NCI-H526 treated with DMSO at 0.1 percent for 48 hours (cell line): ENCODE measurements around the gene RFPL3.
"Not testable (repeated sequence)": the region's sequence is repeated elsewhere in the genome, so short reads cannot be mapped to it uniquely, and the experiment has no call there.

Experiments used
- DNase-seq: peaks from one replicate; lab custom pipeline; 2025; lab: John Stamatoyannopoulos, UW

The RFPL3 gene

DNA sequence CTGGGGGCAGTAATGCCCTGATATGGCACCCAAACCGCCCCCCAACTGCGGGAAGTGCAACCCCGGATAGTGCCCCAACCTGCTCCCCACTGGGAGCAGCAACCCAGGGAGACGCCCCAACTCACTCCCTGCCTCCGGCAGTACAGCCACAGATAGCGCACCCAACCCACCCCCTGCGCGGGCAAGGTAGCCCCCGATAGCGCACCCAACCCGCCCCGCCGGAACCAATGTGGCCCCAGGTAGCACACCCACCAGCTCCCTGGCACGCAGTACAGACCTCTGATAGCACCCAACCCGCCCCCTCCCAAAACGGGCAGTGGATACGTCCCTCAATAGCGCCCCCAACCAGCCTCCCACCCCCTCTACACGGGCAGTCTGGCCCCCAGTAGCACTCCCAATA lies 3.8 kb upstream of the RFPL3 start:
- no peak for DNase-seq

DNA sequence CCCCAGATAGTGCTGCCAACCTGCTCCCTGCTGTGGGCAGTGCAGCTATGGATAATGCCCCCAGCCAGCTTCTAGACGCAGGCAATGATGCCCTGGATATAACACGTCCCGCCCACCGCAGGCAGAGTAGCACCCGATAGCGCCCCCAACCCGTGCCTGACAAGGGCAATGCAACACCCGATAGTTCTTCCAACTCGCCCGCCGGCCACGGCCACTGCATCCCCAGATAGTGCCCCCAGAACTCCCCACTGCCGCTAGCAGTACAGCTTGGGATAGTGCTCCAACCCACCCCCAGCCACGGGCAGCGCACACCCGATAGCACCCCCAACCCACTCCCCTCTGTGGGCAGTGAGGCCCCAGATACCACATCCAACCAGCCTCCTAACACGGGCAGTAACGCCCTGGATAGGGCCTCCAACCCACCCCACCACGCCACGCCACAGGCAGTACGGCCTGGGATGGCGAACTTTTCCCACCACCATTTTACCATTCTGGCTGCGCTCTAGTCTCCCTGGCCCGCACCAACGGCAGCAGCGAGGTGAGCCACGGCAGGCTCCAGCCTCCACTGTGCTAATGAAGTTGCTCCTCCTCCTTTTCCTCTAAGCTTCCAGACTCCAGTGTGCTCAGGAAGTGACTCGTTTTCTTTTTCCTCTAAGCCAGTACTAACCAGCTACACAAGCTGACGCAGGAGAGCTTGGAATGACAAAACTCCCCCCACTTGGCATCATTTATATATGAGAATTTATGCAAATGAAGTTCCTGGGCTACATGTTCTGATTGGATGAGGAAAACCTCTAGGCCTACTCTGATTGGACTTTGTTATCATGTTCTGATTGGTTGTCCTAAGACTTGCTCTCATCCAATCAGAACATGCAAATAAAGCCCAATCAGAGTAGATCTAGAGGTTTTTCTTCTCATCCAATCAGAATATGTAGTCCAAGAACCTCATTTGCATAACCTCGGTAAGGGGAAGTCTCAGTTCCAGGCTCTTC lies 3.0 kb upstream of the RFPL3 start:
- no peak for DNase-seq

DNA sequence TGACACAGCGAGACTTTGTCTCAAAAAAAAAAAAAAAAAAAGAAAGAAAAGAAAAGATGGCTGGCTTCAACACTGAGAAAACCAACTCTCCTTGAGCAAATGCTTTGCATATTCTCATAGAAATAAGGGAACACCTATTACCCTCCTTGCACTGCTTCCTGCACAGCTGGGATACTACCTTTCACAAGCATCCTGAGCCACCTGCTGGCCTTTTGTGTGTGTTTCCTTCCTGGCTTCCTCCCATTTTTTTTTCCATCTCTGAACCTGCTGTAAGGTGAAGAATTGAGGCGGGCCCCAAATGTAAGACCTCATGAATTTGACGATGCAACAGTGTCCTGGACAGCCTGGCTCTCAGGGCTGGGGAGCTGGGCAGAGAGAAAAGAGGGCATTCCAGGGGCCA lies 1.9 kb upstream of the RFPL3 start:
- no peak for DNase-seq

DNA sequence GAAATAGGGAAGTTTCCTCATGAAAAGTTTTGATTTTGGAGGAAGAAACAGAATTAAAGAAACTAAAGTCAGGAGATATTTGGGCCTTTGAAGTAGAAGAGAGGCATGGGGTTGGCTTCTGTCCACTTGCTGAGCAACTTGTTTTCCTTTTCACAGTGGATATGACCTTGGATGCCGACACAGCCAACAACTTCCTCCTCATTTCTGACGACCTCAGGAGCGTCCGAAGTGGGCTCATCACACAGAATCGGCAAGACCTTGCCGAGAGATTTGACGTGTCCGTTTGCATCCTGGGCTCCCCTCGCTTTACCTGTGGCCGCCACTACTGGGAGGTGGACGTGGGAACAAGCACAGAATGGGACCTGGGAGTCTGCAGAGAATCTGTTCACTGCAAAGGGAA lies 2.4 kb downstream of the RFPL3 start:
- not testable (repeated sequence) for DNase-seq

DNA sequence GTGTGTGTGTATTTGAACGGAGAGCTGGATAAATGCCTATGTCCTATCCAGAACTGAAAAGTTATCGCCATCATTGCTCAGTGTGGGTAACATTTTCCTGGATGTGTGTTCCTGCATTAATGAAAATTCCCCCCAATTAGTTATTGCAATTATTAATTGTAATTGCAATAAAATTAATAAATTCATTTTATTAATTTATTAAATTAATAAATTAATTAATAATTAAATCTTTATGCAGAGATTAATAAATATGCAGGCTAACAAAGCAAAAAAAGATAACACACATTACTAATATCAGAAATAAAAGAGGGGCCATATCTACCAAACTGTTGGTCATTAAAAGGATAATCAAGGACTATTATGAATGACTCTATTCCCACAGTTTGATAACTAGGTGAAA lies 3.6 kb downstream of the RFPL3 start:
- no peak for DNase-seq

DNA sequence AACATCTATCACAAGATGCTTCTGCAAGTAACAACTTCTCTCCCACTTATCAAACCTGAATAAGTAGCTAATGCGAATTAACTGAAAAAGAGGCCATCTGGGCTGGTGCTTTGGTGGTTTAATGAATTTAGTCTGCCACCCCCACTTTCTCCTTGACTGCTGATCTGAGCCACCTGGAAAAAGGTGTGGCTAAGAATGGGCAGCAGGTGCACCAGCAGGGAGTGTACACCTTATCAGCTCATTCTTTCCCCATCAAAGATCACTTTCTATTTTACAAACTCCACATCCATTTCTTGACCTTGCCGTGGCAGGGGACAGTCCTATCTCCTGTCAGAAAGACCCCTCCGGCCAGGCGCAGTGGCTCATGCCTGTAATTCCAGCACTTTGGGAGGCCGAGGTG lies 6.5 kb downstream of the RFPL3 start:
- no peak for DNase-seq

DNA sequence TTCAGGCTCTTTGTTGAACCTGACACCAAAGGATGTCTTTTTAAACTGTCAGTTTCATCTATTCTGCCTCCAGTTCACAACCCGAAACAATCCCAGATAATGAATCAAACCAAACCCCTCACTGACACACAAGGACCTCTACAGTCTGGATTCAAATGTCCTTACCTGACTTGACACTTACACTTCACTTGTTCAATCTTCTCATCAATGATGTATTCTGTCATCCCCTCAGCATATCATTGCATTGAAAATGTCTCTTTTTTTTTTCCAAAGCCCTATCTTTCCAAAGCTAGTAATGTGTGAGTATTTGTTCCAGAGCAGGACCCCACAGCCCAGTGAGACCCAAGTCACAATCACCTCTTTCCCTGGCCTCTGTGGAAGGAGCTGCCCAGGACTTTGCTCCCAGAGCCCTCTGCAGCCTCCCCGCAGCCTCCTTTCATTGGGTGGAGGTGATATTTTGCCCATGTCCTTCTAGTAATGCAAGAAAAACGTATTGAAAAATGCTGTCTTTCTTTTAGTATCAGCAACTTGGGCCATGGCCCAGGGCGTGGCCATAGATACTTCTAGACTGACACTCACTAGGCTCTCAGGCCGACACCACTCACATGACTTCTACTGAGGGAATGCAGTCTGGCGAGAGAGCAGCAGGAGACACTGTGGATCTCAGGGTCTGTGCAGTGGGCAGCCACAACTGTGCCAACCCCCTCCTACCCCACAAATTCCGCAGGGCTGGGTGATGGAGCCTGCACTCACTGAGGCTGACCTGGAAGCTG lies 18.2 kb downstream of the RFPL3 start:
- DNase-seq, result no peak

DNA sequence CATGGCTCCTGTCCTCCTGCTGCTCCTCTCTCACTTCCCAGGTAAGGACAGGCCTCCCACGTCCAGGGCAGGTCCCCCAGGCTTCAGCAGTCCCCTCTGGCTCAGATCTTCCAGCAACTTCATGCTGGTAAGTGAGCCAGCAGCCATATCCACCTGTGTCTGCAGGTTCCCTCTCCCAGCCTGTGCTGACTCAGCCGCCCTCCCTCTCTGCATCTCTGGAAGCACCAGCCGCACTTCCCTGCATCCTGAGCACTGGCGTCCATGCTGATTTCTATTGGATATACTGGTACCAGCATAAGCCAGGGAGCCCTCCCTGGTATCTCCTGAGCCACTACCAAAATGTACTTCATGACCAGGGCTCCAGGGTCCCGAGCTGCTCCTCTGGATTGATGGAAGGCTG lies 19.0 kb downstream of the RFPL3 start:
- no peak for DNase-seq

DNA sequence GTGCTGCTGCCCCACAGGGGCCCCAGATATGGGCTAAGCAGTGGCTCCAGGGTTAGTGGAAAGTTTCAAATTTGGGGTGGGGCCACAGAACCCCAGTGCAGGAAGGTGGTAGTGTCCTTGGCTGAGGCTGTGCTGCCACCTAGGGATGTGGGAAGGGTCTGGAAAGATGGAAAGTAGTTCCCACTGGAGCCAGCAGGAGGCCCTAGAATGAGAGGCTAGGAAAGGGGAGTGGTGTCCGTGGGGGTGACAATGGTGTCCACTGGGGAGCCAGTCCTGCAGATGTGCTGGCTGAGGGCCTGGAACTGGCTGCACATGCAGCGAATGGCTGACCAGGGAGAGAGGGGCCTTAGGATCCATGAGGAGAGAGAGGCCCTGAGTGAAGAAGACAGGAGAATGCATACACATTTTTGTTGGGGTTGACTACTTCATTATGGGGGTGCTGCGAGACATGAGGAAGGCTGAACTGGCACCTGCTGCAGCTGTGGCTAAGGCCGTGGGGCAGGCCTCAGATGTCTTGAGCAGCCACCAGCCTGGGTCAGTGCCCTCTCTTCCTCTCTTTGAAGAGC lies 21.1 kb downstream of the RFPL3 start:
- no peak for DNase-seq

DNA sequence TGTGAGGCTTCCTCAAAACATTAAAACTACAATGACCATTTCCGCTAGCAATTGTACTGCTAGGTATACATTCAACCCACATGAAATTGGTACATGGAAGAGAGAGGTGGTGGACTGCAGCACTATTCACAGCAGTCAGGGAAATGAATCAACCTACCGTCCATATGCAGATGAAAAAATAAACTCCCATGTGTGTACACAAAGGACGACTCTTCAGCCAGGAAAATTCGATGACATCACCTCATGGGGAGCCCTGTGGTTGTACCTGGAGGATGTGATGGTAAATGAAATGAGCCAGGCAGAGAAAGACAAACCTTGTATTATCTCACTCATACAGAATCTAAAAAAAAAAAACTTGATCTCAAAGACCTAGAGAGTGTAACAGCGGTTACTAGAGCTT lies 23.3 kb downstream of the RFPL3 start:
- no peak for DNase-seq

DNA sequence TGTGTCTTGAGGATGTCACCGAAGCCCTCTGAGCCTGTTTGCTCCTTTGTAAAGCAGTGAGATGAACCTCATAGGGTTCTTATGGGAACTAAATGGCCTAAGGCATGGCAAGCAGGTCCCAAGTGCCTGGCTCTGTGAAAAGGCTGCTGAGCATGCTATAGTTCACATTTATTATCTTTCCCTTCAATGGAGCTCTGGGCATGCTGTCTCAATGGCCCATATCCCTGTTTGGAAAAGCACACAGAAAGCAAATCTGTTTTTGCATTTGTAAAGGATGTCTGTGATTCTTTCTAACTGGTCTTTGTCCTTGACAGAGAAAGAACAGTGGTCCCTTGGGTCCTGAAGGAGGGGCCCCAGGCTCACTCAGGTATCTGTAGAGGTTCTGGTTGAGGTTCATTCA lies 28.0 kb downstream of the RFPL3 start:
- no peak for DNase-seq

DNA sequence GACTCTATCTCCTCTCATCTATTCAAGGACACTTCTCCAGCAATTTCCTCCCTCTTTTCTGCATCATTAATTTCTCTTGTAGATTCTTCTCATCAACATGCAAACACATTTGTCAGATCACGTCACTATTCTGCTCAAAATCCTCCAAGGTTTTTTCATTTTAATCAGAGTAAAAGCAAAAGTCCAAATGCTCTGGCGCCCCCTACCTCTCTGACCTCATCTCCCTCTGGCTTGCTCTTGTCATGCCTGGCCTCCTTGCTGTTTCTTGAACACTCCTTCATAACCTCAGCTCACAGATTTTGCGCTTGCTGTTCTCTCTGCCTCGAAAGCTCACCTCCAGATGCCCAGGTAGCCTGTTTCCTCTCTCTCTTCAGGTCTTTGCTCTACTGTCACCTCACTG lies 32.0 kb downstream of the RFPL3 start:
- DNase-seq, result no peak

DNA sequence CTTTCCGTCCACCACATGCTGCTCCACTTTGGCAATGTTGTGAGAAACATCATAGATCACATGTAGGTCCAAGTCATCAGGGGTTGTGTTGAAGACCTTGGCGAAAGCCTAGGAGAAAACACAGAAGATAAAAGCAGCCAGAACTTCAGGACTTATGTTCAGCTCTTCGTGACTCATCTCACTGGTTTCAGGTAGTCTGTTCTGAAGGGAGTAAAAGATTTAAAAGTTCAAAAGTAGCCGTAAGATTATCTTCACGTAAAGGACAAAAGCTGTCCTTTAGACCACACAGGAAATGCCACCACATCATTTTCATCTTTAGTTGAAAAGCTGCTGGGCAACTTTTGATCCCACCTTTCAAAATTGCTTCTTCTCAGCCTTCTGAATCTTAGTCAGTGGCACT lies 37.4 kb downstream of the RFPL3 start:
- no peak for DNase-seq

DNA sequence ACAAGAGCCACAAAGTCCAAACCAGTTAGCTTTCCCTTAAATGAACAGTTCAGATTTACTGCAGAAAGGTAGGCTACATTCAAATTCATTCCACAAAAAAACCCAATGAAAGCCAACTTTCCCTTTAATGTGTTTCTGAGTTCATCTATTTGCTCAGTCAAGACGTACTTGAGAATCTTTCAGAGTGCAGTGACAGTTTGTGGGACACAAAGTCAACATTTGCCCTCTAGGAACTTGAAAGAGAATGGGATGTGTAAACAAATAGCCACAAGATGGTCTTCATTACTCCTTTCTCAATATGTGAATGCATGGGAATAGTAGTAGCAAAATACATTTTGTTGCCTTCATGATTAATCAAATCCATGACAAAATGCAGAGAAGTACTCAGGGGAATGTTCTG lies 38.6 kb downstream of the RFPL3 start:
- no peak for DNase-seq

DNA sequence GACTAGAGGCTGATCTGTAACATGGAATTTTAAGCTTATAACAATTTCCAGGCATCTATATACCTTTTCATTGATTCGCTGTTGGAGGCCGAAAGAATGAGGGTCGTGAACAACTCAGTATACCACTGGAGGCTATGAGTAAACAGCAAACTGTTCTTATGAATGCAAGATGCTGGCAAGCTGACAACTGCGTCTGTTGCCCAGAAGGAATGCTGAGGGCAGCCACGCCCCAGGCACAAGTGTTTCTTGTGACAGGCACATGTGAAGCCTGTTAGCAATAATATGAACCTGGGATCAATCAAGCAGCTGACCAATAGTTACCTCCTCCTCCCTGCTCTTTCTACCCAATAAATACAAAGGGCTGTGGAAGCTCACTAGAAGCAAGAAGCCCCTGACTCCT lies 39.1 kb downstream of the RFPL3 start:
- DNase-seq, result no peak

DNA sequence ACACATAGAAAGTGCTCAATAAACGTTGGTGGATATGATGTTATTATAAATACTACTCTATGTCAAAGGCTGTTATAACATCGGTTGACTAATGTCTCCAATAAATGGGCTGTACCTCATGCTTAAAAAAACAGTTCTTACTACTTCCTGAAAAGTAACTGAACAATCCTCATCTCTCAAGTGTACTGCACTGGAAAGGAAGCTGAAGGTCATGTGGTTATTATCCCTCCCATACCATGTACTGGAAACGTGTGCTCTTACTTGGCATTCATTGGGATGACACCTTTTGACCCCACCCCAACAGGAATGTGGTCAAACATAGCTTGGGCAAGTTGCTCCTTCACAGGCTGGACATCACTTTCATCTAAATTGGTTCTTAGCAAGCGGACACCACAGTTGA lies 43.8 kb downstream of the RFPL3 start:
- DNase-seq, result no peak

DNA sequence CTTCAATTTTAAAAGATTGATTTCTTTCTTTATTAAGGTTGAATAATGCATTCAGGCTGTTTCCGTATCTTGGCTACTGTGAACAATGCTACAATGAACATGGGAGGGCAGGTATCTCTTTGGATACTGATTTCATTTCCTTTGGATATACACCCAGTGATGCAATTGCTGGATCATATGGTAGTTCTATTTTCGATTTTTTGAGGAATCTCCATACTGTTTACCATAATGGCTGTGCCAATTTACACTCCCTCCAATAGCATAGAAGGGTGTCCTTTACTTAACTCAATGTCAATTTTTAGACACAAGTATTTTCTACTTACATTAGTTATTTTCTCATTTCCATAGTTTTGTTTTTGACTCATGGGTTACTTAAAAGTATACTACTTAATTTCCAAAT lies 46.4 kb downstream of the RFPL3 start:
- no peak for DNase-seq

DNA sequence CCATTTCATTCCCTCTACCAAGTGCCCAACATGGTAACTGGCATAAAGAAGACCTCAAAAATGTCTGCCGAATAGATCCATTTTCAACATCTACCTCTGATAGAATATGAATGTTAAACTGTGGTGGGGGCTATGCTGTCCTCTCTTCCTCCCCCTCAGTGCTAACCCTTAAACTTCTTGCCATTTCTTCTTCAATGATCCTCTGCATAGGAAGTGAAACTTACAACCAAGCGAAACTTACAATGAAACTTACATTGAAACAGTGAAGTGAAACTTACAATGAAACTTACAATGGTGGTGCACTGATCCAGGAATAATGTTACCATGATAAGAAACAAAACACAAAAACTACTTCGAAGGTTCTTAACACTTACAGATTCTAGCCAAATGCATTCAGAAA lies 49.6 kb downstream of the RFPL3 start:
- DNase-seq, result no peak

DNA sequence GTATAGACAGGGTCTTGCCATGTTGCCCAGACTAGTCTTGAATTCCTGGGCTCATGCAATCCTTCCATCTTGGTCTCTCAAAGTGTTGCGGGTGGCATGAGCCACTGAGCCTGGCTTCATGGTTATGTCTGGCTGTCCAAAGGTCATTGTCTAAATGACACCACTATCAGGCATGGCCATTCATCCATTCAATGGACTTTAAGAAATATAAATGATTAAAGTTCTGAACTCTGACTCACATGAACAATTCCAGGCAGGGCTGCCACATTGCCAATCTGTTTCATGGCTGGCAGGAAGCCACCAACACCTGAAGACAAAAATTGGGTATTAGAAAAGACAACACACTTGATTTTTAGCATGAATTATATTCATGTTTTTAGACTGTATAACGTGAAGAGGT lies 50.3 kb downstream of the RFPL3 start:
- no peak for DNase-seq

DNA sequence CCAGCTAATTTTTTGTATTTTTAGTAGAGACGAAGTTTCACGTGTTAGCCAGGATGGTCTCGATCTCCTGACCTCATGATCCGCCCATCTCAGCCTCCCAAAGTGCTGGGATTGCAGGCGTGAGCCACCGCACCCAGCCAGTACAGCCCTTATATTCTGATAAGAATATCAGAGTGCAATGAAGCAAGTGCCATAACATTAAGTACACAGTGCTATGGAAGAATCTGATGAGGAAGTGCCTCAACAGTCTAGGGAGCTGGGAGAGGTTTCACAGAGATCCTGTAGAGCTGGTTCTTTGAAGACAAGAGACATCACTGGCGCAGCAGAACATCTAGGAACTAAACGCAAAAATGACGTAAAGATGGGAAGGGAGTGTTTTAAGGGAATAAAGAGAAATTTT lies 52.3 kb downstream of the RFPL3 start:
- DNase-seq, result no peak

DNA sequence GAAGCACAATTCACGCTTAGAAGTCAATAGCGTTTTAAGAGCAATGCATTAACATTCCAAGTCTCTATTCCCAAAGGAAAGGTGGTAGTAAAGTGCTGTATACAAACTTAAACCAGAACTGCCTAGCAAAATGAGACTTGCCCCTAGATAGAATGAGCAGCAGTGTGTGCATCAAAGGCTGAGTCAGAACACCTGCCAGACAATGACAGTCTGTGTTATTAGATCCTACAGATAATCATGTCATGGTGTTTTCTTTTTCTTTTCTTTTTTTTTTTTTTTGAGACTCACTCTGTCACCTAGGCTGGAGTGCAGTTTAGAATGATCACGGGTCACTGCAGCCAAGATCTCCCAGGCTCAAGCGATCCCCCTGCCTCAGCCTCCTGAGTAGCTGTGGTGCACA lies 52.8 kb downstream of the RFPL3 start:
- DNase-seq, result no peak
